GM13976 (cell line): ENCODE measurements around the gene SPSB1.

ENCODE experiments used
- DNase-seq: peaks from one replicate; pipeline ENCODE4 v3.0.0; 2012; ENCODE audit warnings: low spot score
- CTCF ChIP-seq: IDR thresholded peaks from 2 replicates; pipeline ENCODE4 v1.5.1; 2012; ENCODE audit warnings: borderline replicate concordance, mild to moderate bottlenecking; ENCODE audit not compliant: insufficient read depth; ENCODE audit errors: extremely low read depth, missing control alignments, control extremely low read depth
- in situ Hi-C: fragments of 300-500 bp; cut with MboI; formaldehyde crosslinking; loops from one replicate; pipeline ENCODE4 v1.12.0; 2022; ENCODE audit warnings: low sequenced_read_pairs, mixed read lengths, inconsistent platforms; ENCODE audit not compliant: unreplicated experiment

Gene SPSB1

GRCh38 chr1:9265037-9265436 is 27.7 kb upstream of the SPSB1 start:
- TF ChIP-seq CTCF = no peak
- DNase-seq = no peak
- in situ Hi-C loops = no loop called here

- in situ Hi-C loops = no loop called here
These were observed 26.7 kb upstream of the SPSB1 start for GRCh38 chr1:9265968-9266367.

GRCh38 chr1:9267352-9267686 is 25.4 kb upstream of the SPSB1 start:
- in situ Hi-C loops = no loop called here
- TF ChIP-seq CTCF = no peak
- DNase-seq = no peak

More at GRCh38 chr1:9265968-9266367, 26.7 kb upstream of the SPSB1 start:
- no peak for TF ChIP-seq CTCF
- no peak for DNase-seq

- no peak for DNase-seq
- no peak for TF ChIP-seq CTCF
- in situ Hi-C loops = no loop called here
These were observed 24.7 kb upstream of the SPSB1 start for GRCh38 chr1:9267827-9268581.

- in situ Hi-C loops = no loop called here
- no peak for DNase-seq
- no peak for TF ChIP-seq CTCF
These were observed 23.6 kb upstream of the SPSB1 start for GRCh38 chr1:9269078-9269501.

GRCh38 chr1:9269721-9270120 is 23.0 kb upstream of the SPSB1 start:
- TF ChIP-seq CTCF = no peak
- in situ Hi-C loops = no loop called here
- no peak for DNase-seq

GRCh38 chr1:9270290-9270883 is 22.3 kb upstream of the SPSB1 start:
- in situ Hi-C loops = no loop called here
- TF ChIP-seq CTCF = no peak
- DNase-seq = no peak
